DOHH2 (cell line): ENCODE measurements around the gene GGACT.

Experiments used
- H3F3A ChIP-seq: fragments of 200-600 bp; sonication (generic), shearing (Covaris generic); 2 replicates; pipeline ENCODE4 v1.6.0; 2016; ENCODE audit warnings: antibody characterized with exemption, mild to moderate bottlenecking; ENCODE audit not compliant: control insufficient read depth, insufficient read depth
- H3K27ac ChIP-seq: fragments of 200-600 bp; sonication (generic); 2 replicates; pipeline ENCODE4 v1.5.1; 2014; ENCODE audit warnings: low read depth, mild to moderate bottlenecking, low read length, moderate library complexity
- H3K27me3 ChIP-seq: fragments of 200-600 bp; sonication (generic); 2 replicates; pipeline ENCODE4 v1.6.1; 2014; ENCODE audit warnings: mild to moderate bottlenecking, low read length, mixed read lengths; ENCODE audit not compliant: control insufficient read depth
- H3K36me3 ChIP-seq: fragments of 200-600 bp; sonication (generic); 2 replicates; pipeline ENCODE4 v1.6.1; 2014; ENCODE audit warnings: mild to moderate bottlenecking, low read length, moderate library complexity, mixed read lengths; ENCODE audit not compliant: control insufficient read depth
- H3K4me1 ChIP-seq: fragments of 200-600 bp; sonication (generic); 2 replicates; pipeline ENCODE4 v1.6.1; 2014; ENCODE audit warnings: mild to moderate bottlenecking, low read length, mixed read lengths; ENCODE audit not compliant: control insufficient read depth
- H3K4me2 ChIP-seq: fragments of 200-600 bp; sonication (generic); 2 replicates; pipeline ENCODE4 v1.6.0; 2014; ENCODE audit warnings: mild to moderate bottlenecking, low read length, moderate library complexity
- H3K4me3 ChIP-seq: fragments of 200-600 bp; sonication (generic); 2 replicates; pipeline ENCODE4 v1.5.1; 2014; ENCODE audit warnings: mild to moderate bottlenecking, low read length, mixed read lengths
- H3K79me2 ChIP-seq: fragments of 200-600 bp; sonication (generic); 2 replicates; pipeline ENCODE4 v1.6.1; 2014; ENCODE audit warnings: mild to moderate bottlenecking, low read length, mixed read lengths; ENCODE audit not compliant: control insufficient read depth
- H3K9me2 ChIP-seq: fragments of 200-600 bp; sonication (generic); replicated peaks from 2 replicates; pipeline ENCODE4 v1.6.1; 2014; ENCODE audit warnings: mild to moderate bottlenecking, low read length, mixed read lengths; ENCODE audit not compliant: control insufficient read depth
- H3K9me3 ChIP-seq: fragments of 200-600 bp; sonication (generic); 2 replicates; pipeline ENCODE4 v1.6.1; 2014; ENCODE audit warnings: antibody characterized with exemption, low read length, mixed read lengths; ENCODE audit not compliant: control insufficient read depth, insufficient read depth
- H4K20me1 ChIP-seq: fragments of 200-600 bp; sonication (generic); 2 replicates; pipeline ENCODE4 v1.6.0; 2014; ENCODE audit warnings: low read depth, mild to moderate bottlenecking, antibody characterized with exemption, low read length, moderate library complexity; ENCODE audit not compliant: control insufficient read depth, insufficient read depth
- EZH2phosphoT487 ChIP-seq: fragments of 200-600 bp; sonication (generic); IDR thresholded peaks from 2 replicates; pipeline ENCODE4 v1.6.1; 2017; ENCODE audit warnings: borderline replicate concordance, mild to moderate bottlenecking, antibody characterized with exemption, low read length, moderate library complexity, mixed read lengths
- TF ChIP-seq, protein P1 (sequence below): fragments of 200-600 bp; sonication (generic); IDR thresholded peaks from one replicate; pipeline ENCODE4 v1.5.1; 2014; ENCODE audit warnings: antibody characterized with exemption, mild to moderate bottlenecking, low read depth, low read length; ENCODE audit not compliant: poor library complexity, severe bottlenecking

The GGACT gene

GRCh38 chr13:100528820-100529219, 59.8 kb downstream of the GGACT start:
- Histone ChIP-seq H3K4me2 (no peak overlapping the region), H3K9me3 (no peaks in the 10 kb centered on the region), H3K27ac (no peak overlapping the region), H3K79me2 (no peaks in the 10 kb centered on the region), H3K27me3 (no peaks in the 10 kb centered on the region), H4K20me1 (no peaks in the 10 kb centered on the region), H3K36me3 (no peaks in the 10 kb centered on the region), H3K4me1 (no peaks in the 10 kb centered on the region), H3K4me3 (no peak overlapping the region), H3K9me2 (no peaks in the 10 kb centered on the region), H3F3A (no peaks in the 10 kb centered on the region)
- TF ChIP-seq, protein P1, sequence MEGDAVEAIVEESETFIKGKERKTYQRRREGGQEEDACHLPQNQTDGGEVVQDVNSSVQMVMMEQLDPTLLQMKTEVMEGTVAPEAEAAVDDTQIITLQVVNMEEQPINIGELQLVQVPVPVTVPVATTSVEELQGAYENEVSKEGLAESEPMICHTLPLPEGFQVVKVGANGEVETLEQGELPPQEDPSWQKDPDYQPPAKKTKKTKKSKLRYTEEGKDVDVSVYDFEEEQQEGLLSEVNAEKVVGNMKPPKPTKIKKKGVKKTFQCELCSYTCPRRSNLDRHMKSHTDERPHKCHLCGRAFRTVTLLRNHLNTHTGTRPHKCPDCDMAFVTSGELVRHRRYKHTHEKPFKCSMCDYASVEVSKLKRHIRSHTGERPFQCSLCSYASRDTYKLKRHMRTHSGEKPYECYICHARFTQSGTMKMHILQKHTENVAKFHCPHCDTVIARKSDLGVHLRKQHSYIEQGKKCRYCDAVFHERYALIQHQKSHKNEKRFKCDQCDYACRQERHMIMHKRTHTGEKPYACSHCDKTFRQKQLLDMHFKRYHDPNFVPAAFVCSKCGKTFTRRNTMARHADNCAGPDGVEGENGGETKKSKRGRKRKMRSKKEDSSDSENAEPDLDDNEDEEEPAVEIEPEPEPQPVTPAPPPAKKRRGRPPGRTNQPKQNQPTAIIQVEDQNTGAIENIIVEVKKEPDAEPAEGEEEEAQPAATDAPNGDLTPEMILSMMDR, result no peak
- TF ChIP-seq EZH2phosphoT487, result no peak

GRCh38 chr13:100528353-100528752, 60.2 kb downstream of the GGACT start:
- no peak overlapping the region for H3K27ac ChIP-seq
- H3K36me3 ChIP-seq, result no peaks in the 10 kb centered on the region
- H3K79me2 ChIP-seq, result no peaks in the 10 kb centered on the region
- no peak overlapping the region for H3K4me2 ChIP-seq
- no peaks in the 10 kb centered on the region for H3K4me1 ChIP-seq
- H3F3A ChIP-seq, result no peaks in the 10 kb centered on the region
- no peak for TF ChIP-seq EZH2phosphoT487
- TF ChIP-seq, protein P1, result no peak
- H3K9me2 ChIP-seq, result no peaks in the 10 kb centered on the region
- H3K4me3 ChIP-seq, result no peak overlapping the region
- H4K20me1 ChIP-seq, result no peaks in the 10 kb centered on the region
- H3K27me3 ChIP-seq, result no peaks in the 10 kb centered on the region
- no peaks in the 10 kb centered on the region for H3K9me3 ChIP-seq

GRCh38 chr13:100527644-100528043, 60.9 kb downstream of the GGACT start:
- no peaks in the 10 kb centered on the region for H3K79me2 ChIP-seq
- H3F3A ChIP-seq, result no peaks in the 10 kb centered on the region
- H3K36me3 ChIP-seq, result no peaks in the 10 kb centered on the region
- no peaks in the 10 kb centered on the region for H3K9me3 ChIP-seq
- H3K4me2 ChIP-seq, result no peak overlapping the region
- no peak overlapping the region for H3K27ac ChIP-seq
- no peaks in the 10 kb centered on the region for H3K9me2 ChIP-seq
- H3K4me3 ChIP-seq, result no peak overlapping the region
- H3K4me1 ChIP-seq, result no peaks in the 10 kb centered on the region
- TF ChIP-seq, protein P1, result no peak
- no peak for TF ChIP-seq EZH2phosphoT487
- H4K20me1 ChIP-seq, result no peaks in the 10 kb centered on the region
- no peaks in the 10 kb centered on the region for H3K27me3 ChIP-seq
